CD4-positive, alpha-beta T cell (primary cell): ENCODE measurements around the gene PXMP2. TPM values are rescaled to one million over a fixed set of nuclear protein-coding genes. Genes with fewer than 3 reads are reported as not detected.

ENCODE experiments used
- ATAC-seq: fragments of 200-7000 bp; cut with Tn5 transposase; one replicate; pipeline ENCODE4 v1.10.0; 2022; ENCODE audit warnings: mild to moderate bottlenecking; ENCODE audit not compliant: poor library complexity
- CTCF ChIA-PET: fragments of 350-600 bp; sonication (Branson Sonifier 250); formaldehyde crosslinking; loops from one replicate; lab custom pipeline; 2021; ENCODE audit warnings: antibody characterized with exemption, inconsistent platforms; lab: Charles Lee
- POLR2A ChIA-PET: fragments of 350-600 bp; sonication (Branson Sonifier 250); formaldehyde crosslinking; loops from one replicate; lab custom pipeline; 2021; ENCODE audit warnings: antibody characterized with exemption, inconsistent platforms; lab: Charles Lee
- DNase-seq, 14 experiments: peaks; one replicate each; pipeline ENCODE4 v3.0.0-alpha.2; 2013 to 2020; ENCODE audit warnings: mixed read lengths in 2 of 14
- H3K27ac ChIP-seq, 2 donors: one replicate each; pipeline versions ENCODE4 v1.5.1 to v1.7.0; 2013; ENCODE audit warnings: low read length in 2 of 2, low read depth in 1 of 2, mild to moderate bottlenecking in 1 of 2
- H3K27me3 ChIP-seq, 2 experiments: 1 replicate in 1 of 2; 2 replicates in 1 of 2; pipeline versions ENCODE4 v1.6.1 to v1.7.0; 2013; ENCODE audit warnings: low read length in 2 of 2, control low read depth in 1 of 2, mild to moderate bottlenecking in 1 of 2, moderate library complexity in 1 of 2; ENCODE audit not compliant: insufficient read depth in 2 of 2, control insufficient read depth in 1 of 2
- H3K36me3 ChIP-seq: one replicate; pipeline ENCODE4 v1.6.1; 2013; ENCODE audit warnings: low read length, control low read depth; ENCODE audit not compliant: insufficient read depth
- H3K4me1 ChIP-seq: one replicate; pipeline ENCODE4 v1.6.1; 2013; ENCODE audit warnings: low read length, control low read depth; ENCODE audit not compliant: insufficient read depth
- H3K4me3 ChIP-seq: one replicate; pipeline ENCODE4 v1.5.1; 2013; ENCODE audit warnings: mild to moderate bottlenecking, low read length, moderate library complexity
- H3K9me3 ChIP-seq, 2 experiments: 1 replicate in 1 of 2; 2 replicates in 1 of 2; pipeline versions ENCODE4 v1.6.1 to v1.7.0; 2013; ENCODE audit warnings: low read length in 2 of 2, mild to moderate bottlenecking in 2 of 2, control low read depth in 1 of 2, moderate library complexity in 1 of 2; ENCODE audit not compliant: control insufficient read depth in 1 of 2, insufficient read depth in 1 of 2
- H3K27ac Mint-ChIP-seq: one replicate; pipeline ENCODE4 v1.8.0; 2020; ENCODE audit warnings: mixed read lengths
- H3K27me3 Mint-ChIP-seq: one replicate; pipeline ENCODE4 v1.8.0; 2021; ENCODE audit warnings: mixed read lengths
- H3K36me3 Mint-ChIP-seq: one replicate; pipeline ENCODE4 v1.8.0; 2021; ENCODE audit warnings: low read depth, mixed read lengths
- H3K4me1 Mint-ChIP-seq: one replicate; pipeline ENCODE4 v1.8.0; 2021; ENCODE audit warnings: low read depth, mixed read lengths
- H3K4me3 Mint-ChIP-seq: one replicate; pipeline ENCODE4 v1.8.0; 2020; ENCODE audit warnings: mild to moderate bottlenecking, mixed read lengths
- H3K9me3 Mint-ChIP-seq: one replicate; pipeline ENCODE4 v1.8.0; 2020; ENCODE audit warnings: mixed read lengths
- intact Hi-C, 2 experiments: fragments of 100-400 bp; cut with DNase I in 1 of 2; cut with micrococcal nuclease in 1 of 2; formaldehyde crosslinking; loops; one replicate each; pipeline versions ENCODE4 v1.15.1 to v1.9.0; 2023 to 2025; cut with DNase I, micrococcal nuclease
- total RNA-seq, 174 experiments: library from RNA in 2 of 174; stranded (reverse) in 2 of 174; gene quantifications; one replicate each; pipeline ENCODE4 v1.2.3 and lab custom pipeline; 2021 to 2026
- TF ChIP-seq, protein P1 (sequence below): fragments of 200-600 bp; IDR thresholded peaks from one replicate; pipeline ENCODE4 v1.8.0; 2022; ENCODE audit warnings: antibody characterized with exemption, mild to moderate bottlenecking

Gene PXMP2
- total RNA-seq, 2 experiments from 2014 or later: 2.1 to 2.6 TPM

DNA sequence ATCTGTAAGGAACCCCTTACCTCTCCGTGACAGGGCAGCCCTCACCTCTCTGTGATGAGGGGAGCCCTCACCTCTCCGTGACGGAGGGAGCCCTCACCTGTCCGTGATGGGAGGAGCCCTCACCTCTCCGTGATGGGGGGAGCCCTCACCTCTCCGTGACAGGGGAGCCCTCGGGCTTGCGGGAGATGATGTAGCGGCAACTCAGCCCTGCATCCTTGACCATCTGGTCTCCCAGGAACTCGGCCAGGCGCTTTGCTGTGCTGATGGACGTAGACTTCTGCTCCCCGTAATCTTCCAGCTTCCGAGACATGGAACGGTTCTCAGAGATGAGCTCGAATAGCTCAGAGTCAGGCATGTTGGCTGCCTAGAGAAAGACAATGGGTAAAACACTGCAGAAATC lies 28.2 kb upstream of the PXMP2 start:
- H3K27ac ChIP-seq: no peak overlapping the region
- H3K9me3 ChIP-seq: no peaks in the 10 kb centered on the region
- ATAC-seq (no peak), DNase-seq (no peak)
- peaks cover 10% of the 10 kb centered on the region for H3K4me1 ChIP-seq
- intact Hi-C loops: no loop called here
- TF ChIP-seq, protein P1, sequence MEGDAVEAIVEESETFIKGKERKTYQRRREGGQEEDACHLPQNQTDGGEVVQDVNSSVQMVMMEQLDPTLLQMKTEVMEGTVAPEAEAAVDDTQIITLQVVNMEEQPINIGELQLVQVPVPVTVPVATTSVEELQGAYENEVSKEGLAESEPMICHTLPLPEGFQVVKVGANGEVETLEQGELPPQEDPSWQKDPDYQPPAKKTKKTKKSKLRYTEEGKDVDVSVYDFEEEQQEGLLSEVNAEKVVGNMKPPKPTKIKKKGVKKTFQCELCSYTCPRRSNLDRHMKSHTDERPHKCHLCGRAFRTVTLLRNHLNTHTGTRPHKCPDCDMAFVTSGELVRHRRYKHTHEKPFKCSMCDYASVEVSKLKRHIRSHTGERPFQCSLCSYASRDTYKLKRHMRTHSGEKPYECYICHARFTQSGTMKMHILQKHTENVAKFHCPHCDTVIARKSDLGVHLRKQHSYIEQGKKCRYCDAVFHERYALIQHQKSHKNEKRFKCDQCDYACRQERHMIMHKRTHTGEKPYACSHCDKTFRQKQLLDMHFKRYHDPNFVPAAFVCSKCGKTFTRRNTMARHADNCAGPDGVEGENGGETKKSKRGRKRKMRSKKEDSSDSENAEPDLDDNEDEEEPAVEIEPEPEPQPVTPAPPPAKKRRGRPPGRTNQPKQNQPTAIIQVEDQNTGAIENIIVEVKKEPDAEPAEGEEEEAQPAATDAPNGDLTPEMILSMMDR: no peak
- Mint-ChIP-seq H3K27me3 (no peaks in the 10 kb centered on the region), H3K36me3 (peaks cover 92% of the 10 kb centered on the region), H3K4me3 (no peak overlapping the region), H3K9me3 (no peaks in the 10 kb centered on the region), H3K4me1 (peaks cover 28% of the 10 kb centered on the region), H3K27ac (no peak overlapping the region)
- no peak overlapping the region for H3K4me3 ChIP-seq
- ChIA-PET POLR2A (no interaction called here), CTCF (no interaction called here)
- no peaks in the 10 kb centered on the region for H3K27me3 ChIP-seq
- H3K36me3 ChIP-seq: peaks cover 93% of the 10 kb centered on the region

DNA sequence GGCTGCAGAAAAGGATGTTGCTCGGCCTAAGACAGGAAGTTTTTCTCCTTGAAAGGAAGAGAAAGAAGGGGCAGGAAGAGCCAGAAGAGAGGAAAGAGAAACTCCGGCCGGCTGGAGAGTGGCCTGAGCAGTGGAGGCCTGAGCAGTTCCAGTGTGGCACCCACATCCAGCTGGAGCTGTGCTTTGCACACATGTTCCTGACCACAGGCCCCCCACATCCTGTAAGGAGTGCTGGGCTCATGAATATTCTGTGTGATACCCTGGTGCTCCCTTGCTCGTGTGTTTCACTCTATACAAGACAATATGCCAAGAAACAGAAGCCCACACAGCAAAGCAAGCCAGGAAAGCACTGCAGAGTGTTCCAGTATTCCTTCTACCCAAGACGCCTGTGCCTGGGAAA lies 27.3 kb upstream of the PXMP2 start:
- intact Hi-C loops: no loop called here
- no peak overlapping the region for H3K4me3 Mint-ChIP-seq
- DNase-seq: no peak

DNA sequence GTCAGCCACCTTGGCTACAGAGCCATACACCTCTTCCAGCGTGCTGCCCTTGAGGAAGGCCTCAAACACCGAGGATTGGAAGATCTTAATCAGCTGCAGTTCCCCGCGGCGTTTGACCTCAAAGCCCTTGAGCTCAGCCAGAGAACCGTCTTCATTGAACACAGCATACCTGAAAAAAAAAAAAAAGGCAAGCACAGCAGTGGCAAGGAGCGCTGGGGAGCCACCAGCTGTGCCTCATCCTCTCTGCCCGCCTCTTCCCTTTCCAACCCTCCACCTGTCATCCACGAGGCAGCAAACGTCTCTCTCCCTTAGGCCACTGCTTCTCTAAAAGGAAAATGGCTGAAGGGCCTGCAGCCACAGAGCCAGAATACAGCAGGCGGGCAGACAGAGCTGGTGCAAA lies 26.4 kb upstream of the PXMP2 start:
- H3K4me1 Mint-ChIP-seq: peaks cover 28% of the 10 kb centered on the region
- no peaks in the 10 kb centered on the region for H3K27me3 Mint-ChIP-seq
- ATAC-seq (no peak), DNase-seq (no peak)
- peaks cover 93% of the 10 kb centered on the region for H3K36me3 Mint-ChIP-seq
- H3K36me3 ChIP-seq: peaks cover 94% of the 10 kb centered on the region
- POLR2A ChIA-PET: no interaction called here
- no peaks in the 10 kb centered on the region for H3K9me3 ChIP-seq
- H3K27ac Mint-ChIP-seq: peak overlapping the region; percentile 65
- peaks cover 10% of the 10 kb centered on the region for H3K4me1 ChIP-seq
- H3K4me3 Mint-ChIP-seq: no peak overlapping the region
- H3K27ac ChIP-seq: no peak overlapping the region
- intact Hi-C loops: no loop called here
- H3K27me3 ChIP-seq: no peaks in the 10 kb centered on the region
- TF ChIP-seq, protein P1: no peak
- no peaks in the 10 kb centered on the region for H3K9me3 Mint-ChIP-seq
- CTCF ChIA-PET: no interaction called here
- H3K4me3 ChIP-seq: no peak overlapping the region

More for the DNA sequence above, 27.3 kb upstream of the PXMP2 start:
- Histone ChIP-seq H3K36me3 (peaks cover 92% of the 10 kb centered on the region), H3K4me3 (no peak overlapping the region), H3K27me3 (no peaks in the 10 kb centered on the region), H3K27ac (no peak overlapping the region), H3K9me3 (no peaks in the 10 kb centered on the region), H3K4me1 (peaks cover 10% of the 10 kb centered on the region)
- ChIA-PET CTCF (no interaction called here), POLR2A (no interaction called here)
- peaks cover 90% of the 10 kb centered on the region for H3K36me3 Mint-ChIP-seq
- peak overlapping the region; percentile 65 for H3K27ac Mint-ChIP-seq
- H3K9me3 Mint-ChIP-seq: no peaks in the 10 kb centered on the region
- ATAC-seq: no peak
- H3K27me3 Mint-ChIP-seq: no peaks in the 10 kb centered on the region
- TF ChIP-seq, protein P1: no peak
- H3K4me1 Mint-ChIP-seq: peaks cover 28% of the 10 kb centered on the region
